GM12875 (cell line): Measurements from ENCODE around the gene MCAM.
A peak's percentile ranks its signal among the peaks of the same experiment; 100 is the strongest.

Experiments used
- H3K4me3 ChIP-seq: one replicate; pipeline ENCODE4 v1.5.1; 2011; ENCODE audit warnings: low read depth, low read length, control low read depth
- TF ChIP-seq, protein P1 (sequence below): IDR thresholded peaks from 2 replicates; pipeline ENCODE4 v1.5.1; 2011; ENCODE audit warnings: low read depth, mild to moderate bottlenecking, control low read depth, inconsistent platforms, low read length, moderate library complexity, borderline replicate concordance; ENCODE audit not compliant: insufficient read depth

Gene MCAM

DNA sequence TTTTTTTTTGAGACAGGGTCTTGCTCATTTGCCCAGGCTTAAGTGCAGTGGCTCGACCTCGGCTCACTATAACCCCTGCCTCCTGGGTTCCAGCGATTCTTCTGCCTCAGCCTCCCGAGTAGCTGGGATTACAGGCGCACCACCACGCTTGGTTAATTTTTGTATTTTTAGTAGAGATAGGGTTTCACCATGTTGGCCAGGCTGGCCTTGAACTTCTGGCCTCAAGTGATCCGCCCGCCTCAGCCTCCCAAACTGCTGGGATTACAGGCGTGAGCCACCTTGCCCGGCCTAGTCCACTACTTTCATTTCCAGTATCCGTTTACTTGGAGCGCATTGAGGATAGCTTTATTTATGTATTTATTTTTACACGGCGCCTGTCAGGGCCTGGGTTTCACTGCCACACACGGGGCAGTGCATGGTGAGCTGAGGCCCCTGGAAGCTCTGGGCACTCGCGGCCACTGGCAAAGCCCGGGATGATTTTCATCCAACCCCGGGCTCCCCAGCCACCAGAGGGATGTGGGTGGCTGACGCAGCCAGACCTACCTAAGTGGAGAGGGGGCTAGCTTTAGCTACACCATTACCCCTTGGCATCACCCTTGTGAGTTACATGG lies 6.1 kb upstream of the MCAM start:
- no peak overlapping the region for H3K4me3 ChIP-seq
- TF ChIP-seq, protein P1, sequence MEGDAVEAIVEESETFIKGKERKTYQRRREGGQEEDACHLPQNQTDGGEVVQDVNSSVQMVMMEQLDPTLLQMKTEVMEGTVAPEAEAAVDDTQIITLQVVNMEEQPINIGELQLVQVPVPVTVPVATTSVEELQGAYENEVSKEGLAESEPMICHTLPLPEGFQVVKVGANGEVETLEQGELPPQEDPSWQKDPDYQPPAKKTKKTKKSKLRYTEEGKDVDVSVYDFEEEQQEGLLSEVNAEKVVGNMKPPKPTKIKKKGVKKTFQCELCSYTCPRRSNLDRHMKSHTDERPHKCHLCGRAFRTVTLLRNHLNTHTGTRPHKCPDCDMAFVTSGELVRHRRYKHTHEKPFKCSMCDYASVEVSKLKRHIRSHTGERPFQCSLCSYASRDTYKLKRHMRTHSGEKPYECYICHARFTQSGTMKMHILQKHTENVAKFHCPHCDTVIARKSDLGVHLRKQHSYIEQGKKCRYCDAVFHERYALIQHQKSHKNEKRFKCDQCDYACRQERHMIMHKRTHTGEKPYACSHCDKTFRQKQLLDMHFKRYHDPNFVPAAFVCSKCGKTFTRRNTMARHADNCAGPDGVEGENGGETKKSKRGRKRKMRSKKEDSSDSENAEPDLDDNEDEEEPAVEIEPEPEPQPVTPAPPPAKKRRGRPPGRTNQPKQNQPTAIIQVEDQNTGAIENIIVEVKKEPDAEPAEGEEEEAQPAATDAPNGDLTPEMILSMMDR: no peak

DNA sequence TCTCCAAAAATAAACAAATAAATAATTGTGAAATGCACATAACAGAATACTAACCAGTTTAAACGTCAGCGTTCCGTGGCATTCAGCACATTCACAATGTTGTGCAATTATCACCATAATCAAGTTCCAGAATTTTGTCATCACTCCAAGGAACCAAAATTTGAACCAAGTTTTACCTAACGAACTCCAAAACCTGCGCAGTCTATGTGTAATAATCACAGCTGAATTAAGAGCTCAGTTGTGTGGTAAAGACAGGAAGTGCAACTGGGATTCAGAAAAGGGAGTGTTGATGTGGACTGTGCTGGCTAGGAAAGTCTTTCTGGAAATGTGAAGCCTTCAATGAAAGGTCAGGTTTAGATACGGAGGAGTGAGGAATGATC lies 5.4 kb upstream of the MCAM start:
- TF ChIP-seq, protein P1: no peak
- H3K4me3 ChIP-seq: no peak overlapping the region

DNA sequence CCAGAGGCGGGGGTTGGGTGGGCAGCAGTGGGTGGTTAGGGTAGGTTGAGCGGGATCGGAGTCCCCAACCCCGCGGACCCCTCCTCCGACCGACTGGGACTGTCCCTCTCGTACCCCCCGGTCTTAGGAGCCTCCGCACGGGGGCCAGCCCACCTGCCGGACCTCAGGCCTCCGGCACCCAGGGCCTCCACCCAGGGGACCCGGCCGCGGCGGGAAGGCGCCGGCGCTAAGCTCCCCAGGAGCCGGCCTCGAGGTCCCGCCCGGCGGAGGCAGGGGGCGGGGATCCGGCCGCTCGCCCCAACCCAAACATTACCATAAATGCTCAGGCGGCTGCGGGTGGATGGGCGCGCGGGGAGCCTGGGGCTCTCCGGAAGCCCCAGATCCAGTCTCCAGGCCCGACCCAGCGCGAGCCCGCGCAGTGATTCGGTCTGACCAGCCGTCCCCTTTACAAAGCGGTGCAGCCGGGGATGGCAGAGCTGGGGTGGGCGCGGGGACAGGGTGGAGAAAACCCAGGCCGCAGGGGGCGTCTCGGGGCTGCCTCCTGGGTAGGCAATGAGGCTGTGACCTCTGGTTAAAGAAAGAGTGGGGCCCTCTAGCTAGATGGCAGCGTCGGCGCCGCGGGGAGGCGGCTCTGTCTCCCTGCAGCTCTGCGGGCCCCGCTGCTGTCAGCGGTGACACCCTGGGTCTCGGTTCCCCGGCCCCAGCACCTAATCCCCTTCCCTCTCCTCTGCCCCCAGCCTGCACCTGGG lies 4.0 kb upstream of the MCAM start:
- peak overlapping the region; percentile 59 for H3K4me3 ChIP-seq
- TF ChIP-seq, protein P1: no peak

DNA sequence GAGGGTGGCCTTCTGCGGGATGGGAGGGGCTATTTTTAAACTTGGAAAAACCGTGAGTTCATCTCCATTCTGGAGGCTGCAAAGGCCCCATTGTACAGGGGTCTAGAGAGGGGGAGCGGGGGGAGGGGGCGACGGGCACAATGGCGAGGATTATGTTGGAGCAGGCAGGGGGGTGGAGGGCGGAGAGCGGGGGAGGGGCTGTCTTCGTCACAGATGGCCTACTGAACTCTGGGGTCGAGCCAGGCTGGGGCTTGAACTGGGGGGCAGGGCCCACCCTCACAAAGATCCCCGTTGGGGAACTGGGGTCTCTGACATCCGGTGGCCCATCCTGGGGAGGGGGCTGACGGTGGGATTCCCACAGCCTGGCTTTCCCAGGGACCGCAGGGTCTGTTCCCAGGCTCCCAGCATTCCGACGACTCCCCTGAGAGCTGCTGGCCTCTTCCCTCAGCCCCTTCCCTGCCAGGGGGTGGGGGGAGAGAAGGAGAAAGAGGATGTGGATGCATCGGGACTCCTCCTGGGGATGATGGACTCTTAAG lies 3.4 kb upstream of the MCAM start:
- TF ChIP-seq, protein P1: no peak
- H3K4me3 ChIP-seq: peak overlapping the region; percentile 59

DNA sequence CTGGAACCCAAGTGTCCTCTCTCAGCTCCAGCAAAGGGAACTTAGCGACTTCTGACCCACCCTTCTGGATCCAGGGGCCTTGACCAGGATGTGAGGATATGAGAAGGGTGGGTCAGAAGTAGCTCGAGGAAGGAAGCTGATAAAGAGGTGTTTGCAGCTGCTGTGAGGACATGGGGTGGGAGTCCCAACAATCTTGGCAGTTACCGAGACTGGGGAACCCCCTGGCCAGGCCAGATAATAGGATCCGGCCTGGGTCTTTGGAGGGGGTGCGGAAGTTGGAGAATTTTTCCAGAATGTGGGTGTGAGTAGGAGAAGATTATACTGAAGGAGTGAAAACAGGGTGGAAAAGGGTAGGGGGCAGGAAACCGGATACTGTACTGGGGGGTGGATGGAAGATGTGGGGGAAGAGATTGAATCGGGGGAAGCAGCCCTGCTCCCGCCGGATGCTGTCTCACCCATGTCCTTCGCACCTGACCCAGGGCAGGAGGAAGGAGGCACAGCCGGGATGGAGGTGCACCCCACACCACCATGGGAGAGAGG lies 2.8 kb upstream of the MCAM start:
- no peak overlapping the region for H3K4me3 ChIP-seq
- TF ChIP-seq, protein P1: no peak

DNA sequence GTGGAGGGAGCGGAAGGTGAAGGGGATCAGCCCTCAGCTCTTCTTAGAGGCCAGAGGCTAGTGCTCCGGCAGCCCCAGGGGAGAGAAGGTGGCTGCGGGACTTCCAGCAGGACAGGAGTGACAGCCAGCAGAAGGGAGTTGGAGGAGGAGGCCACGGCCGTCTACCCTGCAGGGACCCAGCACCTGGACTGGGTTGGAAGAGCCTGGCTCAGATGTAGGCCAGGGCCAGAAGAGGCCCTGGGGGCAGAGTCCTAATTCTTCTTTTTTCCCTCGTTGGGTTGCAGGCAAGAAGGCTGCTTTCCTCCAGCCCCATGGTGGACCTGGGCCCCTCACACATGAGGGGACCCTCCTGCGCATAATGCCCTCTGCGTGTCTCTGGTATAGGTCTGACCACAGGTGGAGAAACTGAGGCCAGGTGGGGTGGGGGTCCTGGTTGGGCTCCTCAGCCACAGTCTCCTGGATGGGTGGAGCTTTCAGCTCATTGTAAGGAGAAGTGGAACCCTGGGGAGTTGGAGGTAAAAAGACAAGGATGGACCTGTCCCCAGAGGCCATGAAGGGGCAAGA lies 2.3 kb upstream of the MCAM start:
- TF ChIP-seq, protein P1: no peak
- H3K4me3 ChIP-seq: no peak overlapping the region
